BLaER1 (cell line): ENCODE measurements around the gene PHTF2.

Source experiments
- H3K27ac ChIP-seq: shearing (Covaris generic); formaldehyde crosslinking; 2 replicates; pipeline ENCODE4 v1.8.1; 2022
- H3K27me3 ChIP-seq: shearing (Covaris generic); formaldehyde crosslinking; 2 replicates; pipeline ENCODE4 v1.8.1; 2022
- H3K36me3 ChIP-seq: shearing (Covaris generic); formaldehyde crosslinking; 2 replicates; pipeline ENCODE4 v1.8.1; 2022
- H3K4me1 ChIP-seq: shearing (Covaris generic); formaldehyde crosslinking; 2 replicates; pipeline ENCODE4 v1.8.1; 2022
- H3K4me2 ChIP-seq: shearing (Covaris generic); formaldehyde crosslinking; 2 replicates; pipeline ENCODE4 v1.8.1; 2022
- H3K4me3 ChIP-seq: shearing (Covaris generic); formaldehyde crosslinking; 2 replicates; pipeline ENCODE4 v1.8.1; 2022
- H3K9ac ChIP-seq: shearing (Covaris generic); formaldehyde crosslinking; 2 replicates; pipeline ENCODE4 v1.8.1; 2022
- H3K9me3 ChIP-seq: shearing (Covaris generic); formaldehyde crosslinking; 2 replicates; pipeline ENCODE4 v1.8.1; 2022
- H4K20me1 ChIP-seq: shearing (Covaris generic); formaldehyde crosslinking; 2 replicates; pipeline ENCODE4 v1.8.1; 2022
- Cebpa-rat ChIP-seq: shearing (Covaris generic); IDR thresholded peaks from 2 replicates; pipeline ENCODE4 v1.8.1; 2022

PHTF2 gene

DNA sequence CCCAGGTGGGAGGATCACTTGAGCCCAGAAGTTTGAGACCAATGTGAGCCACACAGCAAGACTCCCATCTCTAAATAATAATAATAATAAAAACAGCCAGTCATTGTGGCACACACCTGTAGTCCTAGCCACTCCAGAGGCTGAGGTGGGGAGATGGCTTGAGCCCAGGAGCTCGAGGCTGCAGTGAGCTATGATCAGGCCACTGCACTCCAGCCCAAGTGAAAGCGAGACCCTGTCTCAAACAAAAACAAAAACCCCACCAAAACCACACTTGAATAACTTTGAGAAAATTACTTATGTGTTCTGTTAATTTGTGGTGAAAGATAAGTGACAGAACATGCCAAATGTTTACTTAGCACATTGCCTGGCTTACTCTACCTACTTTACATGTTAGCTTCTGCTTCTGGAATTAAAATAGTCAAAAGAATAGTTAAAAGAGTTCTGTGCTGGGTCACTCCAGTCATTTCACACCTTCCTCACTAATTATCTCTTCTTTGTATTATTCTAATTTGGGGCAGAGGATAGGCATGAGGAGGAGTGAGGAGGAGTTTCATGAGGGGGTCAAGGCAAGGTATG is 10.2 kb upstream of the PHTF2 start:
- H3K9ac ChIP-seq = no peak overlapping the region
- no peak for TF ChIP-seq Cebpa-rat
- peaks cover 36% of the 10 kb centered on the region for H3K36me3 ChIP-seq
- peaks cover 26% of the 10 kb centered on the region for H3K9me3 ChIP-seq
- no peak overlapping the region for H3K4me3 ChIP-seq
- H3K4me2 ChIP-seq = no peak overlapping the region
- no peak overlapping the region for H3K27ac ChIP-seq
- H3K27me3 ChIP-seq = no peaks in the 10 kb centered on the region
- H3K4me1 ChIP-seq = no peaks in the 10 kb centered on the region
- 0 out of 2 replicates have a peak, but pooled peaks cover 16% of the 10 kb centered on the region for H4K20me1 ChIP-seq

GRCh38 chr7:77791336-77791735 is 7.2 kb upstream of the PHTF2 start:
- no peaks in the 10 kb centered on the region for H3K27me3 ChIP-seq
- H3K4me2 ChIP-seq = no peak overlapping the region
- H3K4me3 ChIP-seq = no peak overlapping the region
- H3K36me3 ChIP-seq = peaks cover 21% of the 10 kb centered on the region
- TF ChIP-seq Cebpa-rat = no peak
- no peak overlapping the region for H3K27ac ChIP-seq
- H4K20me1 ChIP-seq = peaks cover 25% of the 10 kb centered on the region
- no peak overlapping the region for H3K9ac ChIP-seq
- H3K4me1 ChIP-seq = peaks cover 8% of the 10 kb centered on the region
- H3K9me3 ChIP-seq = peaks cover 3% of the 10 kb centered on the region

- H3K4me2 ChIP-seq = no peak overlapping the region
- no peak overlapping the region for H3K27ac ChIP-seq
- H3K9me3 ChIP-seq = no peaks in the 10 kb centered on the region
- H3K4me3 ChIP-seq = no peak overlapping the region
- H3K4me1 ChIP-seq = peaks cover 14% of the 10 kb centered on the region
- H3K27me3 ChIP-seq = no peaks in the 10 kb centered on the region
- H4K20me1 ChIP-seq = peaks cover 31% of the 10 kb centered on the region
- no peak overlapping the region for H3K9ac ChIP-seq
- no peak for TF ChIP-seq Cebpa-rat
- H3K36me3 ChIP-seq = peaks cover 18% of the 10 kb centered on the region
These were observed 6.6 kb upstream of the PHTF2 start for GRCh38 chr7:77791956-77792355.

DNA sequence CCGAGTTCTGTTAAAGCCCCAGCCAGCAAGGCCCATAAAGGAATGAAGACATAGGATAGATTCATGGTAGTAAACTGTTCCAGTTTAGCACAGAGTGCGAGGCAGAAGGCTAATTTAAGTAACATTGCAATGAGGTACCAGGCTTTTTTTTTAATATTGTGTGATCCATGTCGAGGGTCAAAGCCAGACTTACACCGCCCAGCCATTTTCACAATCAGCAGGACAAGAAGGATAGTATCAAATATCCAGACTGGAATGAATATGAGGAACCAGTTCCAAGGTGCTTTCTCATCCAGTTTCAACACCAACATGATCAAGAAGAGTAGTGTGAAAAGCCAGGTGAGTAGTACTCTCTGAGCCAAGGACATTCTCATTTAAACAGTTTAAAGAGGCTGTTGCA is 4.6 kb upstream of the PHTF2 start:
- Histone ChIP-seq H3K27me3 (no peaks in the 10 kb centered on the region), H3K9ac (no peak overlapping the region), H4K20me1 (peaks cover 41% of the 10 kb centered on the region), H3K36me3 (peaks cover 18% of the 10 kb centered on the region), H3K27ac (no peak overlapping the region), H3K9me3 (no peaks in the 10 kb centered on the region), H3K4me1 (peaks cover 22% of the 10 kb centered on the region), H3K4me2 (no peak overlapping the region), H3K4me3 (no peak overlapping the region)
- TF ChIP-seq Cebpa-rat = no peak

DNA sequence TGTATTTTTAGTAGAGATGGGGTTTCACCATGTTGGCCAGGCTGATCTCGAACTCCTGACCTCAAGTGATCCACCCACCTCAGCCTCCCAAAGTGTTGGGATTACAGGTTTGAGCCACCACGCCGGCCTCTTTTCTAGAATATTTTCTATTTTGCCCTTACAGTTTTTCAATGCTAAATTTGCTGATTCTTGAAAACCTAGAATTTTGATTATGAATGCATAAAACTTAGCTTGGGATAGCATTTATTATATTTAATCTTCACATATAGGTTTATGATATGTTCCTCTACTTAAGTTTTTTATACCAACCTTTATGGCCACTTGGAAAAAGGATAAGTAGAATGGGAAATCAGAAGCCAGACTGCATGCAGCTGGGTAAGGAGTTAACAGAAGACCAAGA is 2.5 kb upstream of the PHTF2 start:
- Histone ChIP-seq H3K4me2 (peak overlapping the region; percentile 93), H3K9me3 (no peaks in the 10 kb centered on the region), H3K27me3 (no peaks in the 10 kb centered on the region), H3K36me3 (peaks cover 18% of the 10 kb centered on the region), H4K20me1 (peaks cover 41% of the 10 kb centered on the region), H3K9ac (no peak overlapping the region), H3K27ac (no peak overlapping the region), H3K4me1 (peaks cover 38% of the 10 kb centered on the region), H3K4me3 (no peak overlapping the region)
- no peak for TF ChIP-seq Cebpa-rat

DNA sequence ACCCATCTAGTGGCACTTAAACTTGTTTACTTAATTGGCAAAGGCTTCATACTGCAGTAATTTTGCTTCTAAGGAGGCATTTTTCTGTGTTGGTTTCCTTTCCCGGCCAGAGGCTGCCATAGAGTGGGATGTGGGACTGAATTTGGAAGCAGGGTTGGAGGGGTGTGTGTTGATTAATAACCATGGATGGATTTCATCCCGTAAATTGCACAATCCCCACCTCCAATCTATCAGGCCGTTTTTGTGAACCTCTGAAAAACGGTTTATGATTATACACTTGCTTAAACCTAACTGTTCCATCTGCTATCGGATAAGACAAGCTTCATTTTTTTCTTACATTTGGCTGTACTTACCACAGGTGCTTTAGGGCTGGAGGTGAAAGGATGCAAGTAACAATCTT is 1.6 kb upstream of the PHTF2 start:
- Histone ChIP-seq H3K4me2 (peak overlapping the region; percentile 93), H3K9ac (peak overlapping the region; percentile 89), H3K9me3 (no peaks in the 10 kb centered on the region), H4K20me1 (peaks cover 37% of the 10 kb centered on the region), H3K27me3 (no peaks in the 10 kb centered on the region), H3K4me3 (peak overlapping the region; percentile 93), H3K27ac (no peak overlapping the region), H3K36me3 (peaks cover 15% of the 10 kb centered on the region), H3K4me1 (peaks cover 39% of the 10 kb centered on the region)
- TF ChIP-seq Cebpa-rat = no peak

DNA sequence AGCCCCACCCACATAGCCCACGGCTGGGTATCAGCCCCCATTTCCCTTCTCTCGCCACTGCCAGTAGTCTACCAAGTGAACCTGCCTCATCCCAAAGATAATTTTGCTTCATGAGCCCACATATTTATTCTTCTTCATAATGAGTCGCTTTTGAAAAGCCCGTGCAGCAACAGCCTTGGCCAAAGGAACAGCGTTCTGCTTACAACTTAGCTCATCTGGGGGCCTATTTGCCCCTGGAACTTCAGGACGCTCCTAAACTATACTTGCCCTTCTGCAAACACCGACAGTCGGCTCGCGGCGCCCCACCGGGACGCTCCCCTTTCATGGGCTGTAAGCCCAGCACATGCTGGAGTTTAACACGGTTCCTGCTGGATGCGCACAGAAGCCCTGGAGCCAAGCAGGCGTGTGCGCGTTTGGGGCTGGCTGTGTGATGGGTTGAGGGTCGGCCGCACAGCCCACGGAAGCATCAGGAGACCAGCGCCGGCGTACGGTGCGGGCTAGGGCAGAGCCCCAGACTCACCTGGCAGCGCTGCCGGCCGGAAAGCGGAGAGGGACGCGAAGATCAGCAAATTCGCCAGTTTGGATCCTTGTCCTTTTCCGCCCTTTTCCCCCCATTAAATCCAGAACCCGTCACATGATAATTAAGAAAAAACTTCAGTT is 709 bp upstream of the PHTF2 start:
- H3K27ac ChIP-seq = peak overlapping the region; percentile 85
- peak overlapping the region; percentile 93 for H3K4me3 ChIP-seq
- no peak for TF ChIP-seq Cebpa-rat
- peak overlapping the region; percentile 93 for H3K4me2 ChIP-seq
- no peaks in the 10 kb centered on the region for H3K27me3 ChIP-seq
- H3K4me1 ChIP-seq = peaks cover 44% of the 10 kb centered on the region
- no peaks in the 10 kb centered on the region for H3K9me3 ChIP-seq
- H3K9ac ChIP-seq = peak overlapping the region; percentile 89
- H4K20me1 ChIP-seq = peaks cover 31% of the 10 kb centered on the region
- H3K36me3 ChIP-seq = peaks cover 15% of the 10 kb centered on the region

- TF ChIP-seq Cebpa-rat = no peak
- peaks cover 9% of the 10 kb centered on the region for H3K36me3 ChIP-seq
- peak overlapping the region; percentile 88 for H3K27ac ChIP-seq
- peak overlapping the region; percentile 93 for H3K4me3 ChIP-seq
- no peaks in the 10 kb centered on the region for H3K27me3 ChIP-seq
- peaks cover 4% of the 10 kb centered on the region for H3K9me3 ChIP-seq
- H3K9ac ChIP-seq = peak overlapping the region; percentile 89
- peaks cover 52% of the 10 kb centered on the region for H3K4me1 ChIP-seq
- H4K20me1 ChIP-seq = peaks cover 26% of the 10 kb centered on the region
- peak overlapping the region; percentile 86 for H3K4me2 ChIP-seq
These were observed 748 bp downstream of the PHTF2 start for GRCh38 chr7:77799078-77799964.

- Histone ChIP-seq H3K4me1 (peaks cover 48% of the 10 kb centered on the region), H3K9ac (peak overlapping the region; percentile 89; the same call in 1 of the 2 replicates)
These were observed 1.6 kb downstream of the PHTF2 start for GRCh38 chr7:77800158-77800557.

DNA sequence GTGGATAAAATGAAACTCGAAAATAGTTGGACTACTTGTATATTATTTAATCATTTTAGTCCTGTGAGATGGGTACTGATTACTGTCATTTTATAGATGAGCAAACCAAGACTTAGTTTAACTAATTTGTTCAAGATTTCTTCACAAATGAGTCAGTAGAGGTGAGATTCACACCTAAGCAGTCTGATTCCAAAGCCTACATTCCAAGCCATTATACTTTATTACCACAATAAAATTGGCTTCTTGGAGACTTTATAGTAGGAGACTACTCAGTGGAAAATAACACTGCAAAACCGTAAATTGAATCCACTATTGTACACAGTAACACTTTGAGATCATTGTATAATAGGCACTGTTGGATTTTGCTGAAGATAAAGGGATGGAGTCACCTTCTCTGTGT is 2.2 kb downstream of the PHTF2 start:
- Histone ChIP-seq H3K27me3 (no peaks in the 10 kb centered on the region), H3K36me3 (peaks cover under 1% of the 10 kb centered on the region; the same call in 1 of the 2 replicates), H3K4me2 (peak overlapping the region; percentile 86), H3K4me1 (peaks cover 47% of the 10 kb centered on the region), H4K20me1 (peaks cover 17% of the 10 kb centered on the region), H3K9me3 (peaks cover 19% of the 10 kb centered on the region), H3K4me3 (no peak overlapping the region), H3K27ac (no peak overlapping the region), H3K9ac (no peak overlapping the region)
- no peak for TF ChIP-seq Cebpa-rat

More at GRCh38 chr7:77800158-77800557, 1.6 kb downstream of the PHTF2 start:
- Histone ChIP-seq H3K36me3 (peaks cover 2% of the 10 kb centered on the region), H3K9me3 (peaks cover 13% of the 10 kb centered on the region), H3K4me3 (peak overlapping the region; percentile 93), H3K4me2 (peak overlapping the region; percentile 86), H4K20me1 (peaks cover 19% of the 10 kb centered on the region), H3K27me3 (no peaks in the 10 kb centered on the region), H3K27ac (no peak overlapping the region)
- TF ChIP-seq Cebpa-rat = no peak
